GM12878 (cell line): ENCODE results near the gene KRT28.

ENCODE experiments used
- ASH2L ChIP-seq: fragments of 300-600, 200-600 bp; sonication (generic); IDR thresholded peaks from 2 replicates; pipeline ENCODE4 v1.6.1; 2017; ENCODE audit warnings: low read depth, mild to moderate bottlenecking, borderline replicate concordance
- CHD4 ChIP-seq: fragments of 200-600 bp; sonication (generic); IDR thresholded peaks from 2 replicates; pipeline ENCODE4 v1.6.1; 2016; ENCODE audit warnings: mild to moderate bottlenecking
- CREB1 ChIP-seq: IDR thresholded peaks from 2 replicates; pipeline ENCODE4 v1.6.1; 2012; ENCODE audit warnings: low read depth, mild to moderate bottlenecking, inconsistent platforms
- CTCF ChIP-seq, 3 experiments: IDR thresholded peaks in 2 of 3; conservative IDR thresholded peaks in 1 of 3; 2 replicates each; pipeline ENCODE4 v1.5.1; 2011; ENCODE audit warnings: low read depth in 3 of 3, low read length in 3 of 3, mild to moderate bottlenecking in 3 of 3, control low read depth in 2 of 3, moderate library complexity in 2 of 3, inconsistent platforms in 1 of 3, mixed read lengths in 1 of 3; ENCODE audit not compliant: control insufficient read depth in 2 of 3, insufficient read depth in 1 of 3; ENCODE audit errors: extremely low read depth in 1 of 3
- ETV6 ChIP-seq, 2 experiments: fragments of 450-650 bp in 1 of 2; IDR thresholded peaks in 1 of 2; conservative IDR thresholded peaks in 1 of 2; 2 replicates each; pipeline ENCODE4 v1.6.1; 2014; ENCODE audit warnings: antibody characterized with exemption in 1 of 2, borderline replicate concordance in 1 of 2, low read depth in 1 of 2, mild to moderate bottlenecking in 1 of 2, moderate library complexity in 1 of 2
- JUNB ChIP-seq: IDR thresholded peaks from 2 replicates; pipeline ENCODE4 v1.6.1; 2016; ENCODE audit warnings: antibody characterized with exemption, mild to moderate bottlenecking
- MTA3 ChIP-seq: IDR thresholded peaks from 2 replicates; pipeline ENCODE4 v1.6.1; 2012; ENCODE audit warnings: low read length, inconsistent platforms, borderline replicate concordance
- MXI1 ChIP-seq: fragments of 150-350 bp; IDR thresholded peaks from 2 replicates; pipeline ENCODE4 v1.6.1; 2011; ENCODE audit warnings: low read depth, mild to moderate bottlenecking, inconsistent platforms, low read length, improper control_type of control experiment
- POLR2A ChIP-seq: IDR thresholded peaks from 2 replicates; pipeline ENCODE4 v1.6.1; 2011; ENCODE audit warnings: low read depth, mild to moderate bottlenecking, low read length
- TAF1 ChIP-seq: IDR thresholded peaks from 2 replicates; pipeline ENCODE4 v1.6.1; 2011; ENCODE audit warnings: mild to moderate bottlenecking, low read depth, low read length, borderline replicate concordance
- WRNIP1 ChIP-seq: IDR thresholded peaks from 2 replicates; pipeline ENCODE4 v1.6.1; 2011; ENCODE audit warnings: low read depth, low read length, improper control_type of control experiment, borderline replicate concordance
- TF ChIP-seq, protein P1 (sequence below): IDR thresholded peaks from 2 replicates; pipeline ENCODE4 v1.6.1; 2012; ENCODE audit warnings: low read length, inconsistent platforms

GRCh38 chr17:40841246-40841645 is 41.5 kb upstream of the KRT28 start:
- no peak for TF ChIP-seq MTA3
- no peak for TF ChIP-seq MXI1
- TF ChIP-seq TAF1 = no peak
- no peak for TF ChIP-seq ASH2L
- TF ChIP-seq CTCF (IDR thresholded peaks at IDR 0.05 in 2 of 3, conservative IDR thresholded peaks at IDR 0.05 in 1 of 3; ENCODE audit: control insufficient read depth in 2 of 3, extremely low read depth in 1 of 3, insufficient read depth in 1 of 3, low read depth in 3 of 3, low read length in 3 of 3) = no peak
- TF ChIP-seq, protein P1, sequence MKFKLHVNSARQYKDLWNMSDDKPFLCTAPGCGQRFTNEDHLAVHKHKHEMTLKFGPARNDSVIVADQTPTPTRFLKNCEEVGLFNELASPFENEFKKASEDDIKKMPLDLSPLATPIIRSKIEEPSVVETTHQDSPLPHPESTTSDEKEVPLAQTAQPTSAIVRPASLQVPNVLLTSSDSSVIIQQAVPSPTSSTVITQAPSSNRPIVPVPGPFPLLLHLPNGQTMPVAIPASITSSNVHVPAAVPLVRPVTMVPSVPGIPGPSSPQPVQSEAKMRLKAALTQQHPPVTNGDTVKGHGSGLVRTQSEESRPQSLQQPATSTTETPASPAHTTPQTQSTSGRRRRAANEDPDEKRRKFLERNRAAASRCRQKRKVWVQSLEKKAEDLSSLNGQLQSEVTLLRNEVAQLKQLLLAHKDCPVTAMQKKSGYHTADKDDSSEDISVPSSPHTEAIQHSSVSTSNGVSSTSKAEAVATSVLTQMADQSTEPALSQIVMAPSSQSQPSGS = no peak
- TF ChIP-seq WRNIP1 = no peak
- TF ChIP-seq POLR2A = no peak
- no peak for TF ChIP-seq CHD4
- TF ChIP-seq JUNB = no peak
- no peak for TF ChIP-seq ETV6 (conservative IDR thresholded peaks at IDR 0.05 in 1 of 2, IDR thresholded peaks at IDR 0.05 in 1 of 2; ENCODE audit: borderline replicate concordance in 1 of 2, low read depth in 1 of 2)
- TF ChIP-seq CREB1 = no peak
